HG03460 (cell line): ENCODE data around the gene C3orf18.

Experiments
- ATAC-seq: cut with Tn5 transposase; IDR thresholded peaks from one replicate; pipeline ENCODE4 v1.9.1; 2021; ENCODE audit not compliant: unreplicated experiment

The C3orf18 gene

DNA sequence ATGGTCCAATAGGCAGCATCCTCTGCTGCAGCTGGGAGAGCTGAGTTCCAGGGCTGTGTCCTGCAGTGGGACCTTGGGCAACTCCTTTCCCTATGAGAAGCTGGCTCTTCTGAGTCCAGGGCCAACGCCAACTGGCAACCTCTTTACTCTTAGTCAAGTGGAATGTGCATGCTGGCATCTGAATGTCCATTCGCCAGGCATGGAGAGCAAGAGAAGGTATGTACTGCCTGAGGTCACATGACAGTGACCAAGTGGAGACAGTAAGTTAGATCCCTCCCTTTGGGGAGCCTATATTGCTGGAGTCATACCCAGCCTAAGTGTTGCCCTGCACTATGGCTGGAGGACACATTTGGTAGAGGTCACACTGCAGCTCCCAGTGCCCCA is 13.9 kb upstream of the C3orf18 start:
- ATAC-seq, result no peak

DNA sequence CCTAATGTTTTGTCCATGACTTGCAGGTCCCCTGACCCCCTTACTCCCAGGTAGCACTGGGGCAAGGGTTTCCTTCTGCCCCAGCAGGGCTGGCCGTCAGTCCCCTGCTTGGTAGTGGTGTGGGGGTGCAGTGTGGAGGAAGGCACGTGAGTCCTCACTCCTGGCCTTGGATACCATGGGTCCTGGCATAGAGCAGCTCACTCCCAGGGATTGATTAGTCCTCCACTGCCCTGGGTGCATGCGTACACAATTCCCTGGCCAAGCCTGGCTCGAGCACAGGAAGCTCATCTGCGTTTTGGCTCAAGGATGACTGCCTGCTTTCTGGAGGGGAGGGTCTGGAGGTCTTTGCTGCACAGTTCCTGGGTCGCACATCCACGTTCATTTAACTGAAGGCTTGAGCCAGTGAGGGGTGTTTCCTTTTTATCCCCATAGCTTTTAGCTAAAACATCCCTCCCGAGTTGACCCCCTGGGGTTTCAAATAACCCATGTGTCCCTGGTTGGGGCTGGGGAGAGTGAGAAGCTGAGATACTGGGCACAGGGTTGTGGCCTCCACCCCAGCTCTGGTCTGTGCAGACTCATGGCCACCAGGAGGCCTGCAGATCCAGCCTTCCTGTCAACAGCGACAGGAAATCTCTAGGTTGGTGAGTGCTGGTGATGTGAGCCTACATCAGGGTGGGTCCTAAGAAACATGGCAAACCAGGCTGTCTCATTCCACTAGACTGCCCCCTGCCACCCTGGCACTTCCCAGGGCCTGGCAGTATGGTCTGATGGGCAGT is 13.3 kb upstream of the C3orf18 start:
- no peak for ATAC-seq

DNA sequence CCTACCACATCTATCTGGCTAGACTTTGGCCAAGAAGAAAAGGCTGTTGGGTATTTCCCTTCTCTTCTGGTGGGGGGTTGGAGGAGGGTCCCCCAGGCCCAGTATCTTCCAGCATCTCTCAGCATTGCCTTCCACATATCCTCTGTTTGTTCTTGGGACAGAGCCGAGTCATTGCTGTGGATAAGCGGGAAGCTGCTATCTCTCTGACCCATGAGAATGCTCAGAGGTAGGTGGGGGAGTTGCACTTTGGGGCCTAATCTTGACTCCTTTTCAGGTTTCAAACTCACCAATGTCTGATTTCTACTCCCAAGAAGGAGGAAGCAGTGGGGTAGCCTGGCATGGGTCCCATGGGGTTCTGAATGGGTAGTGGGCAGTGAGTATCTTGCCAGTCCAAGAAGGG is 9.8 kb upstream of the C3orf18 start:
- ATAC-seq, result no peak

DNA sequence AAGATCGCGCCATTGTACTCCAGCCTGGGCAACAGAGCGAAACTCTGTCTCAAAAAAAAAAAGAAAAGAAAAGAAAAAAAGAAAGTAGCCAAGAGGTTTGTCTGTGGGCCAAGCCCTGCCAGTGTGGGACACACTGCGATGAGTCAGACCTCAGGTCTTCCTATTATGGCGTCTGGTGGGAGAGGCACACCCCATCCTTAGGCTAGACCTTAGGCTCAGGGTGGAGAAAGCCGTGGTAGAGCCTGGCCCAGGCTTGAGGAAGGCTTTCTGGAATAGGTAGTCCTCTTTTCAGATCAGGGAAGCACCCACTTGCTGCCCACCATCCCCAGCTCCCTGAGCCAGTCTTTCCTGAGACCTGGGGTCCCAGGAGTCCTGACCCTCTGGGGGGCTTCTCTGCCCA is 7.8 kb upstream of the C3orf18 start:
- ATAC-seq, result no peak

DNA sequence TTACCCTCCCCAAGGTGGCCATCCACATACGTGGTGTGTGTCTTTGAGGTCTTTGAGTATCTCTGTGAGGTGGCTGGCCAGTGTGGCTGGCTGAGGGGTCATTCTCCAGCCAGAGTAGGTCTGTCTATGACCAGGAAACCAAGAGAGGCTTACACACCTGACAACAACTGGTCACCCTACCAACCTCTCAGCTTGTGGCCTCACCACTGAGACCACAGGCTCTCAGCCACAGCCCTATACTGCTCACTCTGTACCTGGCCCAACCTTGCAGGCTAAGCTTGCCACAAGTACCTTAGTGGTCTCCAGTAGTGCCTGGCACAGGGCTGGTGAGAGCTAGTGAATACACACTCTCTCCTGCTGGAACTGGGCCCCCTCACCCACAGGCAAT is 6.9 kb upstream of the C3orf18 start:
- no peak for ATAC-seq

DNA sequence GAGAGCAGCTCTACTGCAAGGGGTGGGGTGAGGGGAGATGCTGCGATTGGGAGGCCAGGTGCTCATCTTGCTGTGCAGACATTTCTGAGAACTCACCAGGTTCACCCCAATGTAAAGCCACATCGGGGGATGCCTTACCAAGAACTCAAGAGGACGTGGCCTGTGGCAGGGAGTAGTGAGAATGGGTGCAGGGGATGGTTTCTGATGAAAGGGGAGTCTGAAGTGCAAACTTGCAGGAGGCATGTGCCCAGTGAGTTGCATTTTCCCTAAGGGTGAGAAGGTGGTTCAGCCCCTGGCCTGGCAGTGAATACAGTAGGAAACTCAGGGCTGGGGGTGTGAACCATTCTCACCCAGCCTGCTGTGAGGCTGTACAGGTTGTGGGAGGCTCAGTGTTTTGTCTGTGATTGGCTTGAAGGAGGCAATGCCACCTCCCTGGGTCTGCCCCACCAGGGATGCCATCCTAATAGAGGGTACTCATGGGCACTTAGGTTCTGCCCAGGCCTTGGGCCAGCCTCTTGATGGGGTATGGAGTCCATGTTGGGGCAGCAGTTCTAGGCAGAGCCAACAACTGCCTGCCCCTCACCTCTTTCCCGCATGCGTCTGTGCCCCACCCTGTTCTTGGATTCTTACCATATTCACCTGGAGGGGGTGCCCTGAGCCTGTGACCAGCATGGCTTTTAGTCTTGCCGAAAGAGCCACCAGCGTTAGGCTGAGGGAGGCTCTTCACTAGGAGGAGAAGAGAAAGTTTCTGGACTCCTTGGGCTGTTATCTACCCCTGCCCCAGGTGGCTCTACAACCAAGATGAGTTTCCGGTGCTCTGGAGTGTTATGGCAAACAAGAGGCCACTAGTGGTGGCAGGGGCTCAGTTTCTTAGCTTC is 6.3 kb upstream of the C3orf18 start:
- no peak for ATAC-seq

DNA sequence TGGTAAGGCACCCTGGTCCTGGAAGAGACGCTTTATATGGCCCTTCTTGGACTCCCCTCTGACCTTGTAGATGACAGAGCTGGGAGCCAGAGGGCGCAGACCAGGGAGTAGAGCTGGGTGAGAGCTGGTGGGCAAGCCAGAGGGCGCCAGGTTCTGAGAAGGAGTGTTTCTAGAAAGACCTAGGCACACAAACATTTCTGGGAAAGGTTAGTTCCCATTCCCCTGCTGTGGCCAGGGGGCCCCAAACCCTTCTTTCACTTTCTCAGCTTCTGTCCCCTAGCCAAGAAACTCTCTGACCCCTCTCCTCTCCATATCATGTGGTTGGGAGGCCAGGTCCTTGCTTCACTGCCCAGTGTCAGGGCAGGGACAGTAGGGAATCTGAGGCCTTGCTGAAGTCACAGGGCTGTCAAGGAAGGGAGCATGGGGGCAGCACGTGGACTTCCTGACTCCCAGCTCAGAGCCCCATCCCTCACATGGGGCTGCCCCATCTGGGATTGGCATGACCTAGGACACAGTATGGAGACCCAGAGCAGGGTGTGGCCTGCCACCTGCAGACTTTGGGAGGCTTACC is 5.3 kb upstream of the C3orf18 start:
- no peak for ATAC-seq

DNA sequence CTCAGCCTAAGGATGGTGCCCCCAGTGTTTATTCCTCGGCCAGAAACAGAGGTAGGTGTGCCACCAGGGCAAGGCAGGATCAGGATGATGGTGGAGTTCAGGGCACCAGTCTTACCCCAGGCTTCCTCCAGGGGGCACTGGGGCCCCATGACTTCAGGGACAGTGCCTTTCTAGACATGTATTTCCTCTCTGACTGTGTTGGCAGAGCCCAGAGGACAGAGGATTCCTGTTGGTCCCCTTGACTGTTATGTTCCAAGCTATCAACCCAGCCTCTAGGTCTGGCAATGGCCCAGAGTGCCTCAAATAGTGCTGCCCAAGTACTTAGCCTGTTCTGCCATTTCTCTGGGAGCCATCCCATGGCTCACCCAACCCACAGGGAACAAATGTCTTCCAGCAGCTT is 4.6 kb upstream of the C3orf18 start:
- ATAC-seq, result no peak

DNA sequence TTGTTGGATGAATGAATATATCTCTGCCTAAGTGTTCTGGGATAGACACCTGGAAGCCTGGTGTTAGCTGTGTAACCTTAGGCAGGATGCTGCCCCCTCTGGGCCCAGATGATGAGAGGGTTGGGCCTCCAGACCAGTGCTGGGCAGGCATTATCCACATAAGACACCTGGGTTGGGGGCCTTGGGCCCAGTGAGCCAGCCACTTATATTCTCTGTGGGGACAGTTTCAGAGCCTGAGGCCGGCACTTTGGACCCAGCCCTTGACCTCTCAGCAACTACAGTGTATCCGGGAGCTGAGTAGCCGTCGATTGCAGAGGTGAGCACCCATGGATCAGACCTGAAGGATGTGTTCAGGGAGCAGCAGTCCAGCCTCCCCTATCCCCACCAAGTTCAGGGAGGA is 3.9 kb upstream of the C3orf18 start:
- no peak for ATAC-seq

DNA sequence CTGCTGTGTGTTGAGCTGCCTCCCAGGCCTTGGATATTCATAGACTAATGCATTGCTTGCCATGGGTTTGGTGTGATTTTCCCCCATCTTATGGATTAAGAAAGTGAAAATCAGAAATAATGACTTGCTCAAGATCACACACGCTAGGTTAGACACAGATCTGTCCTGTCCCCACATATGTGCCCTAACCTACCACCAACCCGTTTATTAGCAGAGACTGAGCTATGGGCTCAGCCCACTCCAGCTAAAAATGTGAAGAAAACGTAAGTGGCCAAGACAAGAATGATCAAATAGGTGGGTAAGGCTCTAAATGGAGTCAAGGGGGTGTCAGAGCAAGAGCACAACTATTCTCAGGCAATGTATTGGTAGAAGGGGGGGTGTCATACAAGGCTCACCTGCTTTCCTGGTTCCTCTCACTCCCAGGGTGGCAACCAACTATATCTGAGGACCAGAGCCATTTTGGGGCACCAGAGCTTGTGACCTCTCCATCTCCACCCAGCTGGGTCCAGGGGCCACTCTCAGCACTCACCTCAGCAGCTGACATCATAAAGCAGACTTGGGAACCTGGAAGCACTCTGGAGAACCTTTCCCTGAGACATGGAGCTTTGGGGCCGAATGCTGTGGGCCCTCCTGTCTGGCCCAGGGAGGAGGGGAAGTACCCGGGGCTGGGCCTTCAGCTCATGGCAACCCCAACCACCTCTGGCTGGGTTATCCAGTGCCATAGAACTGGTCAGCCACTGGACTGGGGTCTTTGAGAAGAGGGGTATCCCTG is 3.1 kb upstream of the C3orf18 start:
- no peak for ATAC-seq

DNA sequence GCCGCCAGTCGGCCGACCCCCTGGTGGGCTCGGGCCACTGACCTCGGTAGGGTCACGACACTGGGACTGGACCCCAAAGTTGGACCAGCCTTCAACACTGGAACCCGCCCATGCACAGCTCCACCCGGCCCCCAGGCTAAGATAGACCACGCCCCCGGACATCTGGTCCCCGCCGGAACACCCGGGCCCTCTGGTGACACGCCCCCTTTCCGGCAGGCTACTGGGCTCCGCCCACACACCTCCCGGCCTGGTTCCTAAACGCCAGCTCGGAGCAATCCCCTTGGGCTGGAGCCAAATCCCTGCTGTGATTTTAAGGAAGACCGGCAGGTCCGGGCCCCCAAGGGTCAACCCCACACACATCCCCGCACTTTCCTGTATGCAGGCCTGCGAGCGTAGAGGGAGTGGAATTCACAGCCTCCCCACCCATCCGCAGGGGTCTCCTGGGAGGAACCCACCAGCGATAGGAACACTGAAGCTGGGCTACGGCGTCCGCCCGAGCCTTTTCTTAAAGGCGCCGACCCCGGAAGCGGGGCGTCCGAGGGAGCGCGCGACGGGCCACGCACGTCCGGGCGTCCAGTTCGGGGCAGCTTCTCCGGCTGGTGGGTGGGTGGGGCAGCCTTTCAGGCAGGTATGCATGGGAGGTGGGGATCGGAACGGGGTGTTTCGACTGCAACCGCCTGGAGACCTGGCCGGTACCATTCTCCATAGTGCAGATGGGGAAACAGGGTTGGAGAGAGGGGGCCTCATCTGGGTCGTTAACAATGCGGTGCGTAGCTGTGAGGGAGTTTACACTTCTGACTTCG is 1.6 kb upstream of the C3orf18 start, which contains the start of gene HEMK1:
Gene HEMK1 (plus strand): TSS at position 576 of the 803 bp plus-strand sequence. CDS start 1,583 bp downstream, outside the sequence.
- peak; percentile 67 for ATAC-seq

DNA sequence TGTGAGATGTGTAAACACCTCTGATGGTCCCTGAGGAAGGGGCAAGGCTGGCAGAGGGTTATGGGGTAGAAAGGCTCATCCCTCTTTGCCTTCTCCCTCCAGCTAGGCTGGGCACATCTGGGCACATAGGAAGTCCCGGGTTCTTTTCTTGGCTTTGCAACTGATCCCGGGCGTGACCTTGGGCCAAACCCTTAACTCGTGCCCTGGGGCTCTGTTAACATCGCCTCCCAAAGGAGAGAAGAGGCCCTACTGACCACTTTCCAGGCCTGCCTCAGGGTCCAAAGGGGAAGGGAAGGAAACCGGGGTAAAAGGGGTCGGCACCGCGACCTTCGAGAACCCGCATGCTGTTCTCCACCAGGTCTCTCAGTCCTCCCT is 549 bp downstream of the C3orf18 start:
- no peak for ATAC-seq

DNA sequence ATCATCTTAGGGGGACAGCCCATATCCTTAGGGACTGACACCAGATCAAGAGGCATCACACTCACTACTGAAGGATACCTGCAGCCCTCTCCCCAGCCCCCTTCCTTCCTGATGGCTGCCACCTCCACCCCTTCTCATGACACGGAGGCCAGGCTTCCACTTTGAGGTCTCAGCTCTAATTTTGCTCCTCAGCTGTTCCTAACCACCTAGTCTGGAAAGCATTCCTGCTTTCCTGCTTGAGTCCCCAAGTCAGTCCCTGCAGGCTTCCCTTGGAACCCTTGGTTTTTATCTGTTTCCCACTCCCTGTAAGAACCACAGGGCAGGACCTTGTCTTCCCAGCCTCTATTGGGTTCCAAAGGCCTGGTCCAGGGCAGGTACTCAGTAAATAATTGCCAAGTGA is 3.2 kb downstream of the C3orf18 start:
- ATAC-seq, result no peak

DNA sequence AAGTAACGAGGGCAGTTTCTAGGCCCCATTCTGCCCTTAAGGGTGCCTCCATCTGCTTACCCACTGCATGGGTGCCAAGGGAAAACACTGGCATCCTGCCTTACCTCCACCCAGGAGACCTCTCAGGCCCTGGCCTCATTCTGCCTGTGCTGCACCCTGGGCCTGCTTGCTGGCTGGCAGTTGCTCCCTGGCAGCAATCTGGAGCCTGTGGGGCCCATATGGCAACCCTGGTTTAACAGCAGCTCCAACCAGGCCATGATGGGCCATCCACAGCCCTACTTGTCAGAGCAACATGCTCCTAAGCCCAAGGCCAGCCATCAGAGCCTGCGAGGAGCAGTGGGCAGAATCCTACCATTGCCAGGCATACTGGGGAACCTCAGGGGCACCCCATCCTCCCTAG is 3.7 kb downstream of the C3orf18 start:
- ATAC-seq, result no peak

DNA sequence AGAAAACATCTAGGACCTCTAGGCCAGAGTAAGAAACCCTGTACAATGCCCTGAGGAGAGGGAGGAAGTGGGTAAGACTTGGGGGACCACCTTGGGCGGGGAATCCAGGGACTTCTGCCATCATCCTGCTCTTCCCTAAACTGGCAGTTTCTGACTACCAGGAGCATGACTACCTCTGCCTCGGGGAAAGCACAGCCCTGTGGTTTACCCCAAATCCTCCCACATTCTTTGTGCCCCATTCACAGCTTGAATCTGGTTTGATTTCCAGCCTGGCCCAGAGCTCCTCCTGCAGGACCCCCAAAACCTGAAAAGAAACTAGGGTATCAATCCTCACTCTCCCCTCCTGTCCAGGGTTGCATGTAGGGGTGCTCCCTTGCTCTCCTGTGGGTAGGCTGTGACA is 4.7 kb downstream of the C3orf18 start:
- no peak for ATAC-seq

DNA sequence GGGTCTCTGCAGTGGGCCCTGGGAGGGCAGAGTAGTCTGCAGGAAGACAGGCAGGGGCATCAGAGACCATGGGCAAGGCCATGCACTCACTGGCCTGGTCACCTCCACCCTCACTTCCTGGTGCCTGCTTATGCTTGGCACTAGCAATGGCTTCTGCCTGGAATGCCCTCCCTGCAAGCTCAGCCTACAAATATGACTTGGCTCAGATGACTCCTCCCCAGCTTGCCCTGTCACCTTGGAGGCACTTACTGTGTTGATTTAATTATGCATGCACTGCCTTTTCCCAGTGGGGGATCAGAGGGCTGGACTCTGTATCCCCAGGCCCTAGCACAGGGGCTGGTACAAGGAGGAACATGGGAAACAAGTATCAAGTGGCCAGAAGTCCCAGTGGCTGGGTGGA is 7.8 kb downstream of the C3orf18 start:
- ATAC-seq, result no peak

DNA sequence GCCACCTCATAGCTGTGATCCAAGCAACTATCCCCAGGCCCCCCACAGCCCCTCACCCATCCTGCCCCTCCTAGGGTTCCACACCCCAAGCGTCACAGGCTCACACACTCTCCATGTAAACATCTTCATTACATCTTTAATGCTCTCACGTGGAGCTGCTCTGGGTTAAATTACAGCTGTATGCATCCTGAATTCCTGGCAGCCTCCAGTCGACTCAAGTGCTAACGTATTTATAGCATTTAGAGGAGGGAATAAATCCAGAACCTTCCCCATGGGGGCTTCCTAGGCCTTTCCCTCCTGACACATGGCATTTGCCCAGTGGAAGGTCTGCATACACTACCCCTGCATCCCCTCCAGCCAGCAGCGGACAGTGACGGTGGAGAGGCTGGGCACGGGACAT is 9.6 kb downstream of the C3orf18 start:
- ATAC-seq, result no peak

DNA sequence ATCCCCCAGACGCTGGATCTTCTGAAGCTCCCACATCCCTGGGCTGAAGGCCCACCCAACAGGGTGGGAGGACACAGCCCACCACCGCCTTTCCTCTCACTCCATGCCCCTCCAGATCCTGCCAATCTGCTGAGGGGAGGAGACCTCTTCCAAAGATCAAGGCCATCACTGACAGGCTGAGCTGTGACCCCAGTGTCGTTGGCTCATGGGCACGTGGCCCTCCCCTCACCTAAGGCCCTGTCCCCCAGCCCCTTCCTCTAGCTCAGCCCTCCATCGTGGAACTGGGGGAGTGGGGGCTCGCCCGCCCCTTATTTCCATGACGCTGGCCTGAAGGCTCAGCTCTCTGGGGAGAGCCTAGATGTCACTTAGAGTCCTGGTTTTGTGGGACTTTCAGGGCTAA is 10.4 kb downstream of the C3orf18 start:
- no peak for ATAC-seq

DNA sequence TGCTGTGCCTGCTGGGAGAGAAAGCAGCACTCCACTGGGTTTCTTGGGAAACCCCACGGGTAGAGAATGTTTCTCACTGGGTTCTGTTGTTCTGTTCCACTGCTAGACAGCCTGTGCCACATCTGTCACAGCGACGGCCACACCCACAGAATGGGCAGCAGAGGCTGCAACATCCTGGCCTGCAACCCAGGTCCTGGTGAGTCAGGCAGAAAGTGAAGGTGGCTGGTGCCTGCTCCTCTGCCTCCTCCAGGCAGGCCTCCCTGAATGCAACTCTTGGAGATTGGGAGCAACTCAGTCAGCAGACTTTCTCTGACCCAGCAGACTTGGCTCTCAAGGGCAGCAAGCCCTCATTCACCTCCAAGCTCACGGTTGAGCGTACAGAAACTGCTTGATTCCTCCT is 13.0 kb downstream of the C3orf18 start:
- ATAC-seq, result no peak

DNA sequence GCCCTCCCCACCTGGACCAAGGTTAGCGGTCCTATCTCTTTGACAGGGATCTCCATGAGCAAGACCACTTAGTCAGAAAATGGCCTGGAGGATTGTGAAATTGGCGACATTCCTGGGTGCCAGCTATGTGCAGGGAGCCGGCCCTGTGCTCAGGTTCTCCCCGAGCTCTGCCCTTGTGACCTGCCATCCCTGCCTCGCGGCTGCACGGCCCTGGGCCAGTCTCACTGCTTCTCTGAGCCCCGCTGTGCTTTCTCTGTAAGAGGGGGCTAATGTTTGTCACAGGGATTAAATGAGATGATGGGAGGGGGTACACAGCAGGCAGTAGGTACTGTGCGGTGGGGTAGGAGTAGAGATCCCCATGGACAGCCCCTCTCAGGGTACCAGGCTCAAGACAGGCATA is 14.9 kb downstream of the C3orf18 start:
- ATAC-seq, result no peak
